Measurements from ENCODE around the gene LPP.

LPP gene

DNA sequence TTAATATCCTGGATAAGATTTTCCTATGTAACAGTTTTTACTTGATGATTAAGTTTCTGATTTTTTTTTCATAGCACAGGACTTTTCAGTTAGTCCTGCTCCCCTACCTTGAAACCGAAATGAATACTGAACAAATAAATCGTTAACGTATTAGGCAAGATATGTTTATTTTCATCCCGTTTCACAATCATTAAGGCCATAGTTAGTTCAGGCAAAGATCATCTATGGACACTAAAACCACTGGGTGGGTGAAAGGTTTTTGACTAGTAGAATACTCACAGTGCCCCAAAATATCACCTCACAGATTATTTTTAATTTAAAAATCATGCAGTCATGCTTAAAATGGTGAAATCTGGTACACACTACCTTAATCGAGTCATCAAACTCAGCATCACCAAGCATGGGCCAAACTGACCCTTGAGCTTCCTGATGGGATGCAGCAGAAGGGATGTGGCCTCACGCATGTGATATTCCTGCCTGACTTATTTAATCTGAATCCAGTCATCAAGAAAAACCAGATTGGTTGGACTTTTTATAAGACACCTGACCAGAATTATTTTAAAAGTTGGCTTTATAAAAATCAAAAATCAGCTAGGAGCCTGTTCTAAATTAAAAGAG, 365.0 kb downstream of the LPP start:
- DNase-seq (ENCODE audit: low spot score): no peak

DNA sequence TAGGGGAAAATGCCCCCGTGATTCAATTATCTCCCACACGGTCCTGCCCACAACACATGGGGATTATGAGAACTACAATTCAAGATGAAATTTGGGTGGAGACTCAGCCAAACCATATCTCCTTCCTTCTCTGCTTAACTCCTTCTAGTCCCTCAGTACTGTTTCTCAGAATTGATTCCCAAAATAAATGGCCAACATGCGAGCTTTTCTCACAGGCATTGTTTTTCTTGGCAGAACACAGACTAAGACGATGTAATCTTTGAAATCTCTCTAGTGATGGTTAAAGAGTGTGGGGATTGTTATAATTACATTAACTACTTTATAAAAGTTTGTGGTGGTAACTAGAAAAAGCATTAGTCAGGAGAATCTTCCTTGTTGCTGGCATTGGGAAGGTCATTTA, 366.5 kb downstream of the LPP start:
- no peak for DNase-seq (ENCODE audit: low spot score)

DNA sequence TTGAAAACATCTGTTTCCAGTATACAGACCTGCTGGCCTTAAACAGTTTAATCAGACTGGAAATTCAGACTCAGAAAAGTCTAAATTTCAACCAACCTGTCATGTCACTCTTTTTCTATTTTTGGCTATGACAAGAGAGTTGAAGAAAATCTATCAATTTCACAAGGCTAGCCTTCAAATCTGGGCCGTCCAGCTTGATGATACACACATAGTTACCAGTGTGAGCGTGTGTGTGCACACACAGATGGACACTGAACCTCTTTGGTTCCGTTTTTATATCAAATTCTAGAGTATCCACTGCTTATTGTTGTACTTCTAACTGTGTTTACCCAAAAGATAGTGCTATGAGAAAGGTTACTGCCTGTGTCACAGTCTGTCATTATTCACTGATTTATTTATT, 368.2 kb downstream of the LPP start:
- DNase-seq (ENCODE audit: low spot score): no peak

DNA sequence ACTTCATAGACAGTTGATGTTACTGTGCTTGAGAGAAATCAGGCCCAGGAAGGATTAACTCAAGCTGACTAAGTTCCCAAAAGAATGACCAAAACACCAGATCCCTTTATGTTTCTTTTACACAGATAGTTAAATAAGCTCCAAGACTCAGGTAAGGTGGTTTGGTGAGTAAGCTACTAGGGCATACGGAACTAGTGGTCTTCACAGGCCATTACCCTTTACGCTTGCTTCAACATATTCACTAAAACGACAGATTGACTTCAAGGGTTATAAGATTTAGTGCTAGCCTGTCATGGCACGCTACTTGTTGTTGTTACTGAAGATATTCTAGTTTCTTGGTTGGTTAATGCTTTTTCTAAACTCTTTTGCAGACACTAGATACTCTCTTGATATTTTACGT, 369.3 kb downstream of the LPP start:
- no peak for DNase-seq (ENCODE audit: low spot score)

DNA sequence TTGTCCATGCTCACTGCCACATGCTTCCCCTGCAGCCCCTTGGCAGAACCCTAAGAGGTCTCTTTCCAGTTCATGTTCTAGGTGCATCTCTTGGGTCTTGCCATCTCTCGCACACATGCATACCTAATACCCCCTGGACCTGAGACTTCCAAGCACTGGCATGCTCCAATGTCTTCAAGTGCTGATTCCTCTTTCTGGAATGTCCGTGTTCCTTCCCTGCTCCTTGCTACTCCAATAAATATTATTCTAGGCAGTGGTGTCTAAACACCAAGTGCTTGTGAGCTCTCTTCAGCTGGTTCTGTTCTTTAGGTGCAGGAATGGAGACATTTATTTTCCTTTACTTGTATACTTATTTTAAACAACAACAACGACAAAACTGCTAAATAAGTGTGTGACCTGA, 370.1 kb downstream of the LPP start:
- no peak for DNase-seq (ENCODE audit: low spot score)

DNA sequence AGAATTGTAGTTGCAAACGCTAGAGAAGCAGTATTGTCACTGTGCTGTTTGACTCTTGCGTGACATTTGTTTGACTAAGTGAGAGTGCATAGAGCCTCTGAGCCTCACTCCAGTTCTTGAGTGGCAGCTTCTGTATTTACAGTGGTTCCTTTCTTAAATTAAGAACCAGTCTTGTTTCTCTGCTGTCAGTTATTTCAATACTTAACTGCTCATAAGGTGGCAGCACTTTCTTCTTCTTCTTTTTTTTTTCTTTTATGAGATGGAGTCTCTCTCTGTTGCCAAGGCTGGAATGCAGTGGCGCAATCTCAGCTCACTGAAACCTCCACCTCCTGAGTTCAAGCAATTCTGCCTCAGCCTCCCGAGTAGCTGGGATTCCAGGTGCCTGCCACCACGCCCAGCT, 372.1 kb downstream of the LPP start:
- no peak for DNase-seq (ENCODE audit: low spot score)

DNA sequence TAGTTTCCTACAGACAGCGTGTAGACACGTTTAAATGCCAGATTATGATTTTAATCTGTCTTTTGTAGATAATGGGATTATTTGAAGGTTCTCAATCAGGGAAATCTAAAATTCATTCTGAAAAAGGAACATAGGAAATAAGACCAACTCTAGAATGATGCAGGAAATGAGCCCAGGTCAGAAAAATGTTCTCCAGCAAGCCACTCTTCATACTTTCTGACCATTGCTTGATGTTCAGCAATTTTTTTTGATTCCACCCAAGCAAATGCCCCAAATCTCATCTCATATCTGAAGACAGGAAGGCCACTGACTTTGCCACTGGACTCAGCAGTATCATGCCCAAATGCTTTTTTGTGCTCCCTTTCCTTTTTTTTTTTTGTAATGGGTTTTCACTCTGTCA, 373.4 kb downstream of the LPP start:
- DNase-seq (ENCODE audit: low spot score): no peak

DNA sequence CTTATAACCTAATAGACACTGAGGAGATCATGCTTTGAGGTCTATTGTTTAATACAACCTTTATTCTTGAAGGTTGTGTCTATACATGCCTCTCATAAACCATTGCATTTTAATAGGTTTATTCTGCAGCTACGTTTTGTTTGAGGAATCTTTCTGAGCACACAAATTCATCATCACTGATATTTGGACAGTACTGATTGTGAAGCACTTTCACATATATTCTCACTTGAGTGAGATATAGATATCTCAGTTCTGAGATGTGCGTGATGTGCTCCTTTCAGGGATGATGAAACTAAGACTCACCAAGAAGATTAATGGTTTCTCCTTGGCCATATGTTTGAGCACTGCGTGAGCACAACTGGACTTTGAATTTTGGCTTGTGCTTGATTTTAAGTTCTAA, 374.4 kb downstream of the LPP start:
- DNase-seq (ENCODE audit: low spot score): no peak

DNA sequence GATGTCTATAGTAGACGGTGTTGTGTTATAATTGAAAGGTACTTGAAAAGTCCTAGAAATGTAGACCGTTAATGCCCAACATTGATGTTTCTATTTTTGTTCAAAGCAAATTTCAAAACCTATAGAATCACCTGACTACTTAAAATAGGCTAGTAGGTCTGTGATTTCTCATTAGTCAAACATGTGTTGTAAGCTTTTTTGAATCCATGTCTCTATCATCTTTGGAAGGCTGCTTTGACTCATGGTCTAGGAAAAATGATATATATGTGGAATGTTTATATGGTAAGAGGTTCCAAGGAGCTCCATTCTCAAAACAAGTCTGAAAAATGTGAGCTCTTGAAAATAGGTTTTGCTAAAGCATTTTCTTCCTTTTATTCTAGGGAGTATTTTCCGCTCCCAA, 375.3 kb downstream of the LPP start:
- no peak for DNase-seq (ENCODE audit: low spot score)

DNA sequence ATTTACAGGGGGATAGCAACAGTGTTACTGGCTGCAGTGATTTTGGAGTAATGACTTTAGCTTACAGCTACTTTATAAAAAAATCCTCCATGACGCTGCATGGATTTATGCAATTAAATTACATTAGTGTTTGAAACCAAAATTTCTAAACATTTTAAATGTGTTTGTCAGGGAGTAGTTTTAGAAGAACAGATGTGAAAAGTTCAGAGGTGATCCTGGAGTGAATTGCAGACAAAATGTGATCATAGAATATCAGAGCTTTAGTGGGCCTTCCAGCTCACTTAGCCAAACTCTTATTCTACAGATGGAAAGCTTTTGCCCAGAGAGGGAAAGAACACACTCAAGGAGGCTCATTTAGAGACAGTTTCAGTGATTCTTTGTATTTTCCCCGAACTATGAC, 376.3 kb downstream of the LPP start:
- no peak for DNase-seq (ENCODE audit: low spot score)

DNA sequence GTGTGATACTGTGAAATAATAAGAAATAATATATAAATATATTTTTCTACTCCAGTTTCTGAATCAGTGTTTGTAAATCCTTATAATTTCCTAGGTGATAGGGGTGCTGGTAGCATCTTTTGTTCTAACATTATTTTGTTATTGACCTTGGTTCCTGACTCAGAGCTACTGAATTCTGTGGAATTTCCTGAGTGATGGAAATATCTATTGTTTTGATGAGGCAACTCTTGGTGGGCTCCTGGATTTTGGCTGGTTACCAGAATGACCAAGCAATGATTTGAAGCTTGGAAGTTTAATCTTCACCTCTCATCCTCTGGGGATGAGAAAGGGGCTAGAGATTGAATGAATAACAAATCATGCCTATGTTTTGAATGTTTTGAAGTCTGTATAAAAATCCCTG, 377.3 kb downstream of the LPP start:
- DNase-seq (ENCODE audit: low spot score): peak; percentile 27

DNA sequence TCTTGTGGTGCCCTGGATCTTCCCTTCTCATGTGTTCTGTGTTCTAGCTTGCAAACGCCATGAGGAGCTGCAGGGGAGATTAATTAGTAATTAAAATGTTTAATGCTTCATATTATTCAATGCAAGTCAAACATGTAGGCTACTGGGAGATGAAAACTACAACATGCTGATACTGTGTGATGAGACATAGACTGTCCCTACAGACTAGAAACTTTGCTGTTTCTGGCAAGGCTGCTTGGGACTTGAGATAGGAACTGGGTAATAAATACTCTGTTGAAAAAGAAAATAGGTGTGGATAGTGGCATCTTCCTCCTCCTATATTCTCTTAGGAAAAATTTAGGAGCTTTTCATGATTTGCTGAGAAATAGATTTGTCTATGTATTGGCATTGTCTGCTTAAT, 379.2 kb downstream of the LPP start:
- no peak for DNase-seq (ENCODE audit: low spot score)

DNA sequence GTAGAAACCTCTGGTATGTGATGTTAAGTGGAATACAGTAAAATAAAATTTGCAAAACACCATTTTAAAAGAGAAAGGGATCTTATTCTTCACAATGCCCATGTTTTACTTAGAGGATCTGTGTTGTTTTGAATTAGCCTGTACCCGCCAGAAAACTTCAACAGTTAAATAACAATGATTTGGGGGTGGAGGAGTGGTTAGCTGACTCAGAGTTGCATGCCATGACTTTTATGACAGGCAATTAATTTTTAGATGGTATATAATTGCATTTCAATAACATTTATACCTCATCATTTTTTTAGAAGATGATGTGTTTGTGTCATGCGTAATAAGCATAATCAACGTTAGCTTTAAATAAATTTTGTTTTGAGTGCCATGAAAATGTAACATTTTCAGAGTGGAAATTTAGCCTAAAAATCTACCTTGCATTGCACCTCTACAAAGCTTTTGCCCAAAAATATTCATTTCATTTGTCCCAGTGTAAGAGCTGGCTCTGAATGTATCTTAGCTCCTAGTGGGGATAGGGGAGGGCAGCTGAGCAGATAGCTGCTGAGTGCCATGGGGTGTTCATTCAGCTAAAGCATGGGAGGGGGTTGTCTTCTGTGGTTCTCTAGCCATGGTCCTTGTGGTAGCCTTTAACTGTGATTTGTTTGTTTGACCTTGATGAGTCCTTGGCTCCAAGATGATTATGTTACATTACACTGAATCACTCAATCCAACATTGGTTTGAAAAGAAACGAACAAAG, 379.8 kb downstream of the LPP start:
- DNase-seq (ENCODE audit: low spot score): no peak

DNA sequence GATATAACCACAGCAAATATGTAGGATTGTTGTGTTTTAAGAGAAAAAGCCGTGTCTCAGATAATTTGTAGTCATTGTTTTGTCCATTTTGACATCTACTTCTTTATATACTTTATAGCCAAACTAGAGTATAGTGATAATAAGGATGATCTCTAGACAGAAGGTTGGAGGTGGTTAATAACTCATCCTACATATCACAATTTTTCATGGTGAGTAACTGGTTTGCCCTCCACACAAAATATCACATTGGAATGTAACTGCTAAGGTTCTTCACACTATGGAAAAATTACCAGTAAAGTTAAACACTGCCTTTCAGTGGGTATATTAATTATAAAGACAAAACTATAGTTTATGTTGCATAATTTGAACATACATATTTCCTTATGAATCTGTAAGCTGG, 380.7 kb downstream of the LPP start:
- DNase-seq (ENCODE audit: low spot score): no peak

DNA sequence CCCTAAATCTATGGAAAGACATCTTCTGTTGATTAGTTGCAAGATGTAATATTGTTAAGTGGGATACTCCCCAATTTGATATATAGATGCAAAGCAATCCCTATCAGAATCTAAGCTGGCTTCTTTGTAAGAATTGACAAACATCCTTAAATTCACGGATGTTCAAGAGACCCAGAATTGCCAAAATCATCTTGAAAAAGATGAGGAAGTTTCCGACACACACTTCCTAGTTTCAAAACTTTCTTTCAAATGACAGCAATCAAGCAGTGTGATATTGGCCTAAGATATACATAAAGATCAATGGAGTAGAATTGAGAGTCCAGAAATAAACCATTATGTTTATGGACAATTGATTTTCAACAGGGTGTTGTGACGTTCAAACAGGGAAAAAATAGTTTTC, 383.6 kb downstream of the LPP start:
- DNase-seq (ENCODE audit: low spot score): no peak

DNA sequence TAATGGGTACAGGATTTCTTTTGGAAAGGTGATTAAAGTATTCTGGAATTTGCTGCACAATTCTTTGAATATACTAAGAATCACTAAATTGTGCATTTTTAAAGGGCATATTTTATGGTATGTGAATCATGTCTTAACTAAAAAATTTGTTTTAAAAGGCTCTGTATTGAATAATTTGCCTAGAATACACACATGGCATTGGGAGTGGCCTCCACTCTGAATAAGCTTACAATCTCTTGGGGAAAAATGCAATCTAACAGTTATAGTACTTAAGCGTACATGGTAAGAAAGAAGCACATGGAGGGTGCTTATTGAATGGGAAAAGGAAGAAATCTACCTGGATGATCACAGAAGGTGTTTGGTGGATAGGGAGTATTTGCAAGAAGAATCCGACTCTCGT, 385.1 kb downstream of the LPP start:
- no peak for DNase-seq (ENCODE audit: low spot score)

DNA sequence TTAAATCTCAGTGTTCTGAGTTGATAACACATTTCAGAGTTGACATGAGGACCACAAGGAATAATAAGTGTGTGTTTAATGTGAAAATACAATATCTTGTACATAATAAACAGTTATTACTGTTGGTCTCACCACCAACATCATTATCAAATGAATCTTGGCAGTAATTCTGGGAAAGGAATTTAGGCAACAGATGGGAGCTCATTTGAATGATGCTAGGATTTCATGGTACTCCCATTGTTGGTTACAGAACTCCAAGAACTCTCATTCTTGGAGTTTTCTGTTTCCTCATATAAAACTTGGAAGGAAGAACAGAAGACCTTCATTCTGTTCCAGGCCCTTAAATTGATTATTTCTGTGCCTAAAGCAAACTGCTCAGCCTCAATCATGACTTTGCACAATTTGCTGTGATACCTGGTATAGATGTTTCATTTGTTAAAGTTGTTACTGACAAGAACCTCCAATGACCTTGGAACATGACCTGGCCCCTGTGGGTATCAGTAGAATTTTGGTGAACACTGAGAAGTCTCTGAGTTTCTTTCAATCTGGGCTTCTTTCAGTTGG, 385.8 kb downstream of the LPP start:
- no peak for DNase-seq (ENCODE audit: low spot score)

DNA sequence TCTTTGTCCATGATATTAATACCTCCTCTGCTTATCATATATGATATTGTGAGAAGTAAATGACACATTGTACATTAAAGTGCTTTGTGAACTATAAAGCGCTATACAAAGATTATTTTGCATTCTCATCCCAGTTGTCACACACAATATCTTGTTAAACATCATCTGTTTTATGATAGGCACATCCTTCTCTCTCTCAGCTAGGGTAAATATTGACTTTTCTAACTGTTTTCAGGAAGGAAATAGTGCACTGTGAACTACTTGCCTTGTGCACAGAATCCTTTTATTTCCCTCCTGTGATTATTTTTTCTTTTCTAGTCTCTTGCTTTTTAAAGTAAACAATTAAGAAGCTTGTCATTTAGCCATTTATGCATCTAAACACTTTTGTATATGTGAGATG, 388.2 kb downstream of the LPP start:
- no peak for DNase-seq (ENCODE audit: low spot score)

DNA sequence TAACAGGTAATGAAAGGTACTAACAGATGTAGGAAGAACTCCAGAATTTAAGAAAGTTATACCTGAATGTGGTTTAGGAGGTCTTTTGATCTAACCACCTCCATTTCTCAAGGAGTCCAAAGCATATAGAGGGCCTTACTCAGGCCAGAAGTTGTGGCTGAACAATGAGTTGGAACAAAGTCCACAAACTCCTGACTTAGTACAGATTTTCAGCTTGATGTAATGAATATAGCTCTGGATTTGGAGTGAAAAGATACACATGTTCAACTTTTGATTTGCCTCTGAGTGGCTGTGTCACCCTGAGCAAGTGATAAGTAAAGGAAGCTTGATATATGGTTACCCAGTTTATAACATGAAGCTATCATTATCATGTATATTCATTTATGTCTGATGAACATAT, 390.1 kb downstream of the LPP start:
- no peak for DNase-seq (ENCODE audit: low spot score)

DNA sequence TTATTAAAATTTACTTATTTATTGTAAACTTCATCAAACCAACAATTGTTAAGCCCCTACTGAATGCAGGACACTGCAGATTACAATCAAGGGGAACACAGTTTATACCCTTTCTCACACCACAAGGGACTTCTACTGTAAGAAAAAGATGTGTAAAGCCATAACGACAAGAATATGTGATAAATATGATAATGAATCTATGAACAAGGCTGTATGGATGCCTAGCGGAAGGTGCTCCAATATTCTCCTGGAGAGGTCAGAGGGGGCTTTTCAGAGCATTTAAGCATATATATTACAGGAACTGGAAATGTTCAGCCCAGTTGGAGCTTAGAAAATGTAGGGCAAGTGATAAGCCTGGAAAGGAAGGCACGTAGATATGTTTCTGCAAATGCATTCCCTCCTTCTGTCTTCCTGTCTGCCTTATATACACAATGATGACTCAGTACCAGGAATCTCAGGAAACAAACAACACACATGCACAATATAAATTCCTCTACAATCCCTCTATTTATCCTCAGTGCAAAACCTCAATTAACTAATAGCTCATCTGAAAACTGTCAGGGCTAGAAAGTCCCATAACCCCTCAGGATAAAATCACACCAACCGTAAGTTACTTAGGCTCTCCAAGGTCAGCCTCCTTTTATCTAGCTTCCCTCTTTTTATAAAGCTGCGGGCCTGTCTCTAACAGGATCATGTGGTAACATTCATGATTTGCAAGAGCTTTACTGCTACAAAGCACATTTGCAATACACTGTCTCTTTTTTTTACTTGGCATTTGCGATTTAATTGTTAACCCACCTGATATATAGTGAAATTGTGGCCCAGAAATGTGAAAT, 393.1 kb downstream of the LPP start:
- peak; percentile 10 for DNase-seq (ENCODE audit: low spot score)

DNA sequence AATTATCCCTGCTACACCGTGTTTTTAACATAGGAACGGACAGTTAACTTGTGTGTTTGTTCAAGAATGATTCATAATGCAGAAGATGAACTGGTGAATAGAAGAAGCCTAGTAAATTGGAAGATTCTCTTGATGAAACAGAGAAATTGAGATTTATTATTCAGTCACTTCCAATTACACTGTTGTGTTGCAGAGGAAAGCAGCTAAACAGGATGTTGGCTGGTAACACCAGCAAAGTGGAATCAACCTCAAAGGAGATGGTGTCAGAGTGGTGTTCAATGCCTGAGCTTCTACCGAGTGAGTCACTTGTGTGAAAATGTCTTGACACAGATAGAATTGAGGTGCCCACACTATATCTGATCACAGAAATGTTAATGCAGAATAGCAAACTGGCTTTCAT, 399.6 kb downstream of the LPP start:
- DNase-seq (ENCODE audit: low spot score): no peak

DNA sequence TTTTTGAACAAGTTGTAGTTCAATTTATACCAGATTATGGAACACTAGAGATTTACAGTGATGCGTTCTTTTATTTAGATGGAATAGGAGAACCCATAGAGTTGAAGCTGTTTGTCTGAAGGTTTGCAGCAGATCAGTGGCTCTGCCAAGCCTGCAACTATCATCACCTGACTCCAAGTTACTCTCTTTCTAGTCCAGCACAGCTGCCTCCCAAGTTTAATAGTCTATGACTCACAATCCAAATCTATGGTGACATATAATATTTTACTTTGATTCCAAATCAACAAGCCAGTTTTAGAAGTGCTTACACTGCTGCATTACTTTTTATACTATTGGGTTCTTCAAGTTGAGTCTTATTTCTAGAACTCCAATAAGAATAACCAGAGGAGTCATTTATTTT, 400.4 kb downstream of the LPP start:
- DNase-seq (ENCODE audit: low spot score): peak; percentile 29

DNA sequence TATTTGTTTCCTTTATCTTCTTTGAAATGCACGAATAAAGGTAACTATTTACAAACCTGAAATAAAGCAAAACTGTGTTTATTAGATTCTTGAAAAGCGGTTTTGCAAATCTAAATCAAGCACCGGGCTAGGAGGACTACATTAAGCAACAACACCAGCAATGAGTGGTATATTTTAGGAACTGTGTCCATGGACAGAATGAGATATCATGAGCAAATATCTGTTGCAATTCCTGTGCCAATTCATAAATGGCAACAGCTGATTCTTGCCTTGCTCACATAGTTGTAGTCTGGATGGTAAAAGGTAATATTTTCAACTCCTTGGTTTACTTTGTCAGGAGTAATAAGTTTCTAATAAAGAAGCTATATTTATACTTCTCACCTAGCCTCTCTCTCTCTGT, 403.3 kb downstream of the LPP start:
- DNase-seq (ENCODE audit: low spot score): no peak

Data from AG20443 (cell line).